ENCODE measurements around the gene CXCL16. TPM values are rescaled to one million over a fixed set of nuclear protein-coding genes. Genes with fewer than 3 reads are reported as not detected.

Gene CXCL16
- total and polyA plus RNA-seq, 2 of the 13 experiments (the other 11 are each of a cell fraction or from before 2014, with no cell fraction given), result 9.4 to 101 TPM

GRCh38 chr17:4744999-4745969, 5.6 kb upstream of the CXCL16 start:
- FAIRE-seq (no peak), ATAC-seq (no peak; the same call in 2 of the 3 replicates), DNase-seq (ENCODE audit: low spot score) (no peak)
- H3K36me3 ChIP-seq (replicated peaks in 1 of 2; ENCODE audit: control insufficient read depth in 1 of 2, insufficient read depth in 2 of 2, low read length in 2 of 2), result no peaks in the 10 kb centered on the region
- H3K27me3 ChIP-seq (ENCODE audit: control insufficient read depth in 1 of 2, insufficient read depth in 2 of 2, low read length in 2 of 2), result peaks cover 2 to 18% of the 10 kb centered on the region in 2 experiments; a peak in 3 of 5 replicates
- 0 out of 2 replicates have a peak overlapping the region, but pooled peaks have one; percentile 2 for H3K4me2 ChIP-seq (ENCODE audit: low read depth, low read length)
- WGBS (ENCODE audit: low lambda C conversion rate), result 71% methylated on average over 50 of the region's 51 CpGs
- in situ Hi-C loops (cut with HindIII; ENCODE audit: extremely low pct_ligation_motif_present, low pct_unique_long_range_greater_than_20kb), result no loop called here
- intact Hi-C loops (cut with micrococcal nuclease; ENCODE audit: unreplicated experiment), result no loop called here
- H3K79me2 ChIP-seq (ENCODE audit: insufficient read depth, low read length), result no peaks in the 10 kb centered on the region
- no peaks in the 10 kb centered on the region for H3K9me3 ChIP-seq (ENCODE audit: low read length)
- H3K9ac ChIP-seq (ENCODE audit: insufficient read depth, low read depth, low read length), result no peak overlapping the region
- H2AFZ ChIP-seq (ENCODE audit: low read length), result no peak overlapping the region
- ChIA-PET CTCF (ENCODE audit: low intra/inter-chr PET ratio, low total read pairs) (no interaction called here), POLR2A (interaction anchor here (0.7 to 2.2 kb wide), 3 partner anchors 9 to 45 kb away, joined by 4 to 9 read pairs (median 8); no protein-coding TSS in a partner anchor)
- no TSS peak for BruUV-seq (replicated peaks)
- H3K4me3 ChIP-seq (replicated peaks in 1 of 3; ENCODE audit: insufficient read depth in 1 of 3, low read depth in 2 of 3, low read length in 3 of 3), result no peak overlapping the region
- H3K27ac ChIP-seq (ENCODE audit: extremely low read length, insufficient read depth, low read length), result no peak overlapping the region
- H3K4me1 ChIP-seq (ENCODE audit: insufficient read depth, low read length), result peaks cover 65% of the 10 kb centered on the region
- no peaks in the 10 kb centered on the region for H4K20me1 ChIP-seq (ENCODE audit: insufficient read depth, low read length)
- no peak for TF ChIP-seq ZNF556 (CRISPR knock-in tag; IDR thresholded peaks at IDR 0.05; ENCODE audit: borderline replicate concordance)
- TF ChIP-seq CTCF (CRISPR knock-in tag; IDR thresholded peaks at IDR 0.05), result peak; percentile 25; the same call in 1 of the 2 replicates
- peak; percentile 61; the same call in 1 of the 2 replicates for TF ChIP-seq ZBTB38 (CRISPR knock-in tag; IDR thresholded peaks at IDR 0.05)
- no peak for TF ChIP-seq RELA (CRISPR knock-in tag; IDR thresholded peaks at IDR 0.05)
- TF ChIP-seq ZNF383 (CRISPR knock-in tag; IDR thresholded peaks at IDR 0.05; ENCODE audit: borderline replicate concordance), result no peak
- no peak for TF ChIP-seq DPF2 (CRISPR knock-in tag; IDR thresholded peaks at IDR 0.05; ENCODE audit: borderline replicate concordance, low read depth)
- TF ChIP-seq PAX8 (CRISPR knock-in tag; IDR thresholded peaks at IDR 0.05; ENCODE audit: borderline replicate concordance), result no peak

Measured in HepG2 (cell line).